Measurements from ENCODE around the gene ITGB6.

Gene ITGB6

GRCh38 chr2:160142472-160142871, 57.6 kb downstream of the ITGB6 start:
- TF ChIP-seq CTCF (IDR thresholded peaks at IDR 0.05; ENCODE audit: insufficient read depth, low read length), result no peak
- DNase-seq (ENCODE audit: low read depth in 1 of 2, low spot score in 1 of 2), result no peak
- Histone ChIP-seq H3K4me3 (replicated peaks; ENCODE audit: insufficient read depth, low read length) (no peak overlapping the region), H3K27ac (replicated peaks) (no peak overlapping the region), H3K27me3 (ENCODE audit: insufficient read depth, poor library complexity, severe bottlenecking) (peaks cover 8% of the 10 kb centered on the region)

- TF ChIP-seq GABPA (IDR thresholded peaks at IDR 0.05; ENCODE audit: low read depth) (no peak), POLR2AphosphoS5 (IDR thresholded peaks at IDR 0.05; ENCODE audit: low read depth) (no peak), CTCF (IDR thresholded peaks at IDR 0.05; ENCODE audit: insufficient read depth, low read length) (no peak), SPI1 (IDR thresholded peaks at IDR 0.05; ENCODE audit: borderline replicate concordance, low read depth) (no peak)
- TF ChIP-seq, protein P1, sequence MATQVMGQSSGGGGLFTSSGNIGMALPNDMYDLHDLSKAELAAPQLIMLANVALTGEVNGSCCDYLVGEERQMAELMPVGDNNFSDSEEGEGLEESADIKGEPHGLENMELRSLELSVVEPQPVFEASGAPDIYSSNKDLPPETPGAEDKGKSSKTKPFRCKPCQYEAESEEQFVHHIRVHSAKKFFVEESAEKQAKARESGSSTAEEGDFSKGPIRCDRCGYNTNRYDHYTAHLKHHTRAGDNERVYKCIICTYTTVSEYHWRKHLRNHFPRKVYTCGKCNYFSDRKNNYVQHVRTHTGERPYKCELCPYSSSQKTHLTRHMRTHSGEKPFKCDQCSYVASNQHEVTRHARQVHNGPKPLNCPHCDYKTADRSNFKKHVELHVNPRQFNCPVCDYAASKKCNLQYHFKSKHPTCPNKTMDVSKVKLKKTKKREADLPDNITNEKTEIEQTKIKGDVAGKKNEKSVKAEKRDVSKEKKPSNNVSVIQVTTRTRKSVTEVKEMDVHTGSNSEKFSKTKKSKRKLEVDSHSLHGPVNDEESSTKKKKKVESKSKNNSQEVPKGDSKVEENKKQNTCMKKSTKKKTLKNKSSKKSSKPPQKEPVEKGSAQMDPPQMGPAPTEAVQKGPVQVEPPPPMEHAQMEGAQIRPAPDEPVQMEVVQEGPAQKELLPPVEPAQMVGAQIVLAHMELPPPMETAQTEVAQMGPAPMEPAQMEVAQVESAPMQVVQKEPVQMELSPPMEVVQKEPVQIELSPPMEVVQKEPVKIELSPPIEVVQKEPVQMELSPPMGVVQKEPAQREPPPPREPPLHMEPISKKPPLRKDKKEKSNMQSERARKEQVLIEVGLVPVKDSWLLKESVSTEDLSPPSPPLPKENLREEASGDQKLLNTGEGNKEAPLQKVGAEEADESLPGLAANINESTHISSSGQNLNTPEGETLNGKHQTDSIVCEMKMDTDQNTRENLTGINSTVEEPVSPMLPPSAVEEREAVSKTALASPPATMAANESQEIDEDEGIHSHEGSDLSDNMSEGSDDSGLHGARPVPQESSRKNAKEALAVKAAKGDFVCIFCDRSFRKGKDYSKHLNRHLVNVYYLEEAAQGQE (IDR thresholded peaks at IDR 0.05; ENCODE audit: insufficient replicate concordance, low read depth), result no peak
- DNase-seq (ENCODE audit: low read depth in 1 of 2, low spot score in 1 of 2), result no peak
- Histone ChIP-seq H3K27me3 (ENCODE audit: insufficient read depth, poor library complexity, severe bottlenecking) (peaks cover 5% of the 10 kb centered on the region), H3K4me3 (replicated peaks; ENCODE audit: insufficient read depth, low read length) (no peak overlapping the region), H3K27ac (replicated peaks) (no peak overlapping the region)
These were observed 58.2 kb downstream of the ITGB6 start for GRCh38 chr2:160141912-160142311.

GRCh38 chr2:160141419-160141818, 58.7 kb downstream of the ITGB6 start:
- no peak for DNase-seq (ENCODE audit: low read depth in 1 of 2, low spot score in 1 of 2)
- Histone ChIP-seq H3K4me3 (replicated peaks; ENCODE audit: insufficient read depth, low read length) (no peak overlapping the region), H3K27me3 (ENCODE audit: insufficient read depth, poor library complexity, severe bottlenecking) (peaks cover 5% of the 10 kb centered on the region), H3K27ac (replicated peaks) (no peak overlapping the region)
- TF ChIP-seq SPI1 (IDR thresholded peaks at IDR 0.05; ENCODE audit: borderline replicate concordance, low read depth), result no peak
- TF ChIP-seq, protein P1 (IDR thresholded peaks at IDR 0.05; ENCODE audit: insufficient replicate concordance, low read depth), result no peak
- no peak for TF ChIP-seq GABPA (IDR thresholded peaks at IDR 0.05; ENCODE audit: low read depth)
- TF ChIP-seq POLR2AphosphoS5 (IDR thresholded peaks at IDR 0.05; ENCODE audit: low read depth), result no peak
- no peak for TF ChIP-seq CTCF (IDR thresholded peaks at IDR 0.05; ENCODE audit: insufficient read depth, low read length)

GRCh38 chr2:160140471-160140870, 59.6 kb downstream of the ITGB6 start:
- Histone ChIP-seq H3K4me3 (replicated peaks; ENCODE audit: insufficient read depth, low read length) (no peak overlapping the region), H3K27me3 (ENCODE audit: insufficient read depth, poor library complexity, severe bottlenecking) (peaks cover 5% of the 10 kb centered on the region), H3K27ac (replicated peaks) (no peak overlapping the region)
- TF ChIP-seq CTCF (IDR thresholded peaks at IDR 0.05; ENCODE audit: insufficient read depth, low read length) (no peak), POLR2AphosphoS5 (IDR thresholded peaks at IDR 0.05; ENCODE audit: low read depth) (no peak), SPI1 (IDR thresholded peaks at IDR 0.05; ENCODE audit: borderline replicate concordance, low read depth) (no peak), GABPA (IDR thresholded peaks at IDR 0.05; ENCODE audit: low read depth) (no peak)
- TF ChIP-seq, protein P1 (IDR thresholded peaks at IDR 0.05; ENCODE audit: insufficient replicate concordance, low read depth), result no peak
- DNase-seq (ENCODE audit: low read depth in 1 of 2, low spot score in 1 of 2), result no peak
